Stimulated activated effector memory CD8-positive, alpha-beta T cell treated with anti-CD3 and anti-CD28 coated beads, Interleukin-12 subunit alpha, Interleukin-12 subunit beta, amount 100 ng/mL, for 72 hours (primary cell): ENCODE data around the gene RNPS1.
A peak's percentile ranks its signal among the peaks of the same experiment; 100 is the strongest.

ENCODE experiments used
- ATAC-seq: fragments of 150-1000 bp; cut with Tn5 transposase; 2 replicates; pipeline ENCODE4 v1.10.0; 2021
- DNase-seq, 2 donors: peaks; one replicate each; pipeline ENCODE4 v3.0.0; 2021 to 2022; ENCODE audit warnings: low spot score in 2 of 2
- H3K27ac Mint-ChIP-seq: one replicate; pipeline ENCODE4 v1.8.0; 2022; ENCODE audit warnings: mild to moderate bottlenecking, mixed read lengths
- H3K36me3 Mint-ChIP-seq: one replicate; pipeline ENCODE4 v1.8.0; 2022; ENCODE audit warnings: mild to moderate bottlenecking, mixed read lengths
- H3K4me1 Mint-ChIP-seq: one replicate; pipeline ENCODE4 v1.8.0; 2022; ENCODE audit warnings: mixed read lengths
- H3K4me3 Mint-ChIP-seq: one replicate; pipeline ENCODE4 v1.8.0; 2022; ENCODE audit warnings: mild to moderate bottlenecking, mixed read lengths
- H3K9me3 Mint-ChIP-seq: one replicate; pipeline ENCODE4 v1.8.0; 2022; ENCODE audit warnings: mixed read lengths

Gene RNPS1

GRCh38 chr16:2206780-2207433 lies 61.0 kb downstream of the RNPS1 start:
- Mint-ChIP-seq H3K36me3 (peaks cover 39% of the 10 kb centered on the region), H3K27ac (peak overlapping the region; percentile 80), H3K4me1 (peaks cover 34% of the 10 kb centered on the region), H3K9me3 (no peaks in the 10 kb centered on the region), H3K4me3 (peak overlapping the region; percentile 75)
- DNase-seq: no peak
- no peak for ATAC-seq

GRCh38 chr16:2206420-2206779 lies 61.5 kb downstream of the RNPS1 start:
- H3K4me1 Mint-ChIP-seq: peaks cover 31% of the 10 kb centered on the region
- peak overlapping the region; percentile 80 for H3K27ac Mint-ChIP-seq
- no peak for ATAC-seq
- H3K4me3 Mint-ChIP-seq: peak overlapping the region; percentile 75
- DNase-seq: no peak
- no peaks in the 10 kb centered on the region for H3K9me3 Mint-ChIP-seq
- H3K36me3 Mint-ChIP-seq: peaks cover 34% of the 10 kb centered on the region

GRCh38 chr16:2205967-2206313 lies 62.0 kb downstream of the RNPS1 start:
- ATAC-seq: peak; percentile 3
- H3K9me3 Mint-ChIP-seq: no peaks in the 10 kb centered on the region
- H3K36me3 Mint-ChIP-seq: peaks cover 34% of the 10 kb centered on the region
- H3K4me3 Mint-ChIP-seq: peak overlapping the region; percentile 75
- DNase-seq: no peak
- peaks cover 31% of the 10 kb centered on the region for H3K4me1 Mint-ChIP-seq
- peak overlapping the region; percentile 80 for H3K27ac Mint-ChIP-seq

- peak; percentile 90 for ATAC-seq
- peak within 1 kb of the TSS; percentile 75 for H3K4me3 Mint-ChIP-seq
- H3K36me3 Mint-ChIP-seq: peaks cover 32% of the 10 kb centered on the region
- peak within 1 kb of the TSS; percentile 80 for H3K27ac Mint-ChIP-seq
- H3K9me3 Mint-ChIP-seq: no peaks in the 10 kb centered on the region
- peak; percentile 97 for DNase-seq
- H3K4me1 Mint-ChIP-seq: peaks cover 31% of the 10 kb centered on the region
Observed at GRCh38 chr16:2205104-2205966, 62.6 kb downstream of the RNPS1 start, which contains the start of gene MLST8. Gene MLST8, plus strand, starts transcription at chr16:2205454. Its CDS starts 632 bp downstream, at chr16:2206086.

GRCh38 chr16:2204416-2205103 lies 63.4 kb downstream of the RNPS1 start:
- Mint-ChIP-seq H3K9me3 (no peaks in the 10 kb centered on the region), H3K4me1 (peaks cover 31% of the 10 kb centered on the region), H3K27ac (peak overlapping the region; percentile 80), H3K4me3 (peak overlapping the region; percentile 75), H3K36me3 (peaks cover 27% of the 10 kb centered on the region)
- DNase-seq (no peak), ATAC-seq (no peak)
